GM23248 (cell line): Measurements from ENCODE around the gene PRSS27.

ENCODE experiments used
- EZH2 ChIP-seq: fragments of 200-600 bp; sonication (generic); IDR thresholded peaks from 2 replicates; pipeline ENCODE4 v1.6.1; 2018; ENCODE audit warnings: antibody characterized with exemption, mild to moderate bottlenecking; ENCODE audit not compliant: insufficient read depth, poor library complexity, severe bottlenecking
- EZH2phosphoT487 ChIP-seq: fragments of 200-600 bp; sonication (generic); IDR thresholded peaks from 2 replicates; pipeline ENCODE4 v1.6.1; 2018; ENCODE audit warnings: antibody characterized with exemption, moderate library complexity, mild to moderate bottlenecking, low read depth; ENCODE audit not compliant: insufficient read depth

GRCh38 chr16:2708290-2708639 is 11.8 kb downstream of the PRSS27 start:
- no peak for TF ChIP-seq EZH2
- TF ChIP-seq EZH2phosphoT487 = no peak
